IMR-90 (cell line): ENCODE results near the gene CSNK2A1. TPM values are rescaled to one million over a fixed set of nuclear protein-coding genes. Genes with fewer than 3 reads are reported as not detected.

Source experiments
- ATAC-seq: fragments of 200-7000 bp; cut with Tn5 transposase; 2 replicates; pipeline ENCODE4 v1.9.1; 2020; ENCODE audit warnings: low read depth, mild to moderate bottlenecking, moderate library complexity
- BruUV-seq: library from RNA; stranded (reverse); fragments of 400-500 nt; replicated peaks from 2 replicates; lab custom pipeline; 2021; lab: Mats Ljungman, UMichigan
- CTCF ChIA-PET: fragments of 300-600 bp; formaldehyde crosslinking; extraction: SDS; loops from one replicate; lab custom pipeline; 2021; ENCODE audit warnings: antibody characterized with exemption; lab: Yijun Ruan, JAX
- POLR2A ChIA-PET: fragments of 300-600 bp; sonication (Branson Sonifier 250); formaldehyde crosslinking; loops from one replicate; lab custom pipeline; 2022; ENCODE audit warnings: antibody characterized with exemption; ENCODE audit not compliant: unreplicated experiment; lab: Charles Lee
- DNase-seq: peaks from one replicate; pipeline ENCODE4 v3.0.0; 2013
- H2AFZ ChIP-seq: replicated peaks from 2 replicates; pipeline ENCODE3; 2013; ENCODE audit warnings: low read length, mild to moderate bottlenecking; ENCODE audit not compliant: poor library complexity
- H2AK5ac ChIP-seq: 2 replicates; pipeline ENCODE4 v1.6.1; 2013; ENCODE audit warnings: low read depth, low read length, inconsistent platforms
- H2AK9ac ChIP-seq: replicated peaks from 2 replicates; pipeline ENCODE3; 2013; ENCODE audit warnings: mild to moderate bottlenecking, low read depth, low read length, moderate library complexity; ENCODE audit not compliant: poor library complexity
- H2BK120ac ChIP-seq: 2 replicates; pipeline ENCODE4 v1.6.1; 2013; ENCODE audit warnings: low read depth, low read length, inconsistent platforms
- H2BK15ac ChIP-seq: 3 replicates; pipeline ENCODE4 v1.6.1; 2013; ENCODE audit warnings: low read depth, low read length, inconsistent platforms
- H2BK20ac ChIP-seq: 2 replicates; pipeline ENCODE4 v1.6.1; 2013; ENCODE audit warnings: low read depth, mild to moderate bottlenecking, inconsistent platforms, low read length, moderate library complexity
- H2BK5ac ChIP-seq: 2 replicates; pipeline ENCODE4 v1.6.1; 2013; ENCODE audit warnings: mild to moderate bottlenecking, low read depth, low read length, inconsistent platforms; ENCODE audit not compliant: poor library complexity, severe bottlenecking
- H3K14ac ChIP-seq: replicated peaks from 2 replicates; pipeline ENCODE4 v1.6.1; 2013; ENCODE audit warnings: low read depth, low read length, inconsistent platforms
- H3K18ac ChIP-seq: 2 replicates; pipeline ENCODE4 v1.6.1; 2013; ENCODE audit warnings: low read depth, low read length, control low read depth
- H3K23ac ChIP-seq: 2 replicates; pipeline ENCODE4 v1.6.1; 2013; ENCODE audit warnings: low read depth, low read length, inconsistent platforms
- H3K27ac ChIP-seq: 2 replicates; pipeline ENCODE4 v1.5.1; 2013; ENCODE audit warnings: mild to moderate bottlenecking, control low read depth, low read length; ENCODE audit not compliant: insufficient read depth
- H3K27me3 ChIP-seq: 2 replicates; pipeline ENCODE4 v1.6.1; 2013; ENCODE audit warnings: low read length; ENCODE audit not compliant: control insufficient read depth, insufficient read depth
- H3K36me3 ChIP-seq: 2 replicates; pipeline ENCODE4 v1.6.1; 2013; ENCODE audit warnings: low read length, mixed read lengths; ENCODE audit not compliant: control insufficient read depth, insufficient read depth
- H3K4ac ChIP-seq: 2 replicates; pipeline ENCODE4 v1.6.1; 2013; ENCODE audit warnings: low read depth, low read length, inconsistent platforms
- H3K4me1 ChIP-seq: 2 replicates; pipeline ENCODE4 v1.6.1; 2013; ENCODE audit warnings: low read length, mixed read lengths; ENCODE audit not compliant: control insufficient read depth, insufficient read depth
- H3K4me2 ChIP-seq: 2 replicates; pipeline ENCODE4 v1.6.1; 2013; ENCODE audit warnings: low read depth, mild to moderate bottlenecking, control low read depth, low read length, moderate library complexity
- H3K4me3 ChIP-seq: 2 replicates; pipeline ENCODE4 v1.5.1; 2013; ENCODE audit warnings: low read depth, mild to moderate bottlenecking, control low read depth, low read length, moderate library complexity; ENCODE audit not compliant: insufficient read depth
- H3K56ac ChIP-seq: 2 replicates; pipeline ENCODE4 v1.6.1; 2013; ENCODE audit warnings: low read length, inconsistent platforms; ENCODE audit not compliant: insufficient read depth; ENCODE audit errors: extremely low read depth
- H3K79me1 ChIP-seq, 2 experiments: 2 replicates each; pipeline ENCODE4 v1.6.1; 2013; ENCODE audit warnings: low read length in 2 of 2, inconsistent platforms in 1 of 2, low read depth in 1 of 2
- H3K9ac ChIP-seq: 2 replicates; pipeline ENCODE4 v1.6.1; 2013; ENCODE audit warnings: low read depth, low read length, control low read depth
- H3K9me1 ChIP-seq: 2 replicates; pipeline ENCODE4 v1.6.1; 2013; ENCODE audit warnings: low read length, inconsistent platforms; ENCODE audit not compliant: insufficient read depth
- H3K9me3 ChIP-seq: 2 replicates; pipeline ENCODE4 v1.6.1; 2013; ENCODE audit warnings: low read length; ENCODE audit not compliant: control insufficient read depth, insufficient read depth
- H4K20me1 ChIP-seq: 2 replicates; pipeline ENCODE4 v1.6.1; 2013; ENCODE audit warnings: low read length, inconsistent platforms; ENCODE audit not compliant: insufficient read depth
- H4K5ac ChIP-seq: 2 replicates; pipeline ENCODE4 v1.6.1; 2013; ENCODE audit warnings: mild to moderate bottlenecking, low read depth, low read length, control low read depth
- H4K8ac ChIP-seq, 2 experiments: 2 replicates each; pipeline ENCODE4 v1.6.1; 2013; ENCODE audit warnings: low read depth in 2 of 2, low read length in 2 of 2, control low read depth in 1 of 2, inconsistent platforms in 1 of 2
- H4K91ac ChIP-seq: 2 replicates; pipeline ENCODE4 v1.6.1; 2013; ENCODE audit warnings: low read depth, low read length, inconsistent platforms; ENCODE audit not compliant: insufficient read depth
- CEBPB ChIP-seq: IDR thresholded peaks from 2 replicates; pipeline ENCODE4 v1.6.1; 2012; ENCODE audit warnings: low read depth, low read length, improper control_type of control experiment
- POLR2A ChIP-seq: IDR thresholded peaks from 2 replicates; pipeline ENCODE4 v1.6.1; 2012; ENCODE audit warnings: mild to moderate bottlenecking, low read depth, low read length
- RFX5 ChIP-seq: IDR thresholded peaks from 2 replicates; pipeline ENCODE4 v1.8.0; 2012; ENCODE audit warnings: low read depth, mild to moderate bottlenecking, low read length, moderate library complexity
- WGBS, 2 experiments: methylation state at CpG; one replicate each; pipeline versions ENCODE4 v1.1.5 to v1.1.7; 2013; ENCODE audit warnings: missing lambda C conversion rate in 2 of 2; ENCODE audit not compliant: insufficient read length in 1 of 2; ENCODE audit errors: extremely low coverage in 2 of 2; 5-methylcytosine and 5-hydroxymethylcytosine counted together
- dilution Hi-C: fragments of 300-500 bp; cut with HindIII; formaldehyde crosslinking; loops from one replicate; pipeline ENCODE4 v1.14.3; 2018; ENCODE audit warnings: low sequenced_read_pairs; ENCODE audit not compliant: unreplicated experiment
- in situ Hi-C: fragments of 300-500 bp; cut with MboI; formaldehyde crosslinking; loops from 3 replicates; pipeline ENCODE4 v1.14.3; 2019; ENCODE audit warnings: low sequenced_read_pairs, inconsistent platforms, mixed read lengths
- intact Hi-C: fragments of 100-400 bp; cut with micrococcal nuclease; formaldehyde crosslinking; loops from 2 replicates; pipeline ENCODE4 v1.10.0; 2022
- polyA plus RNA-seq, 3 experiments: library from polyadenylated mRNA; depleted of rRNA; stranded (reverse); fragments of >200 nt; gene quantifications; 2 replicates each; pipeline ENCODE4 v1.2.3, GENCODE V29; 2012; ENCODE audit warnings: low replicate concordance in 1 of 3
- total RNA-seq: library from RNA; depleted of rRNA; stranded (reverse); fragments of >200 nt; gene quantifications from 2 replicates; pipeline ENCODE4 v1.2.3, GENCODE V29; 2012

The CSNK2A1 gene
- total and polyA plus RNA-seq, 2 of the 4 experiments (the other 2 are of a cell fraction) = 86.3 to 151 TPM

DNA sequence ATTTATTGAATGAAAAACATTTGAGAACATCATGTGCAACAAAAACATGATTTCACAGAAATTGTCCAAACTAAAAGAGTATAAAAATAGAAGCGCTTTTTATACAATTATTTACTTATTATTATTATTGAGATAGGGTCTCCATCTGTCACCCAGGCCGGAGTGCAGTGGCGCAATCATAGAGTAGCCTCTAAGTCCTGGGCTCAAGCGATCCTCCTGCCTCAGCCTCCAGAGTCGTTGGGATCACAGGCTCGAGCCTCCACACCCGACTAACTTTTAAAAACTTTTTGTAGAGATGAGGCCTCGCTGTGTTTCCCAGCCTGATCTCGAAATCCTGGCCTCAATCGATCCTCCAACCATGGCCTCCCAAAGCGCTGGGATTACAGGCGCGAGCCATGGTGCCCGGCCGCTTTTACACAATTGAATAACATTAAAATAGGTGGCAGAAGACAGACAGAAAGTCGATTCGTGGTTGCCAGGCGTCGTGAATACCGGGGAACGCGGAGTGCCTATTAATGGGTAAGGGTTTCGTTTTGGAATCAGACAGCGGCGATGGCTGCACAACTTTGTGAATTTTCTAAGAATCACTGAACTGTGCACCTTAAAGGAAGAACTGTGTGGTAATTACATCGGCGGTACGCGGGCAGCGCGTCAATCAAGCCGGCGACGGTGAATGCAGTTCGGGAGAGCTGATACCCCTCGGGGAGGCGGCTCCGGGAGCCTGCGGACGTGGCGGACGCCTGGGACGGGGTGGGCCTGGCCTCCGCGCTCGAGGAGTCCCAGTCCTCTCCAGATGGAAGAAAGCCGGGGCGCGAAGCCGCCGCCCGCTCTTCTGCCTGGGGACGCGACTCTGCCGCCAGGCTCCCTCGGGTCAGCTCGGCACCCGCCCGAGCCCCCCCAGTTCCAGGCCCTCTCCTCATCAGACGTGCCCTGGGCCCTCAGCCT is 82.1 kb downstream of the CSNK2A1 start:
- Histone ChIP-seq H3K79me1 (peaks cover 0 to 54% of the 10 kb centered on the region in 2 experiments; a peak in 2 of 4 replicates), H2AK9ac (peak overlapping the region; percentile 74), H3K4me1 (peaks cover 7% of the 10 kb centered on the region), H2BK5ac (peak overlapping the region; percentile 62), H4K20me1 (peaks cover 52% of the 10 kb centered on the region), H4K91ac (peak overlapping the region; percentile 7; the same call in 1 of the 2 replicates), H4K8ac (peak overlapping the region; percentile 21 to 41; a peak in 1 of 4 replicates), H2AK5ac (peak overlapping the region; percentile 62; the same call in 1 of the 2 replicates), H3K4me3 (peak overlapping the region; percentile 95), H4K5ac (peak overlapping the region; percentile 66; the same call in 1 of the 2 replicates), H2BK15ac (no peak overlapping the region), H3K27me3 (no peaks in the 10 kb centered on the region), H3K18ac (peak overlapping the region; percentile 10), H3K23ac (peak overlapping the region; percentile 15; the same call in 1 of the 2 replicates), H3K27ac (peak overlapping the region; percentile 68), H2BK120ac (no peak overlapping the region), H3K36me3 (peaks cover 2% of the 10 kb centered on the region; the same call in 1 of the 2 replicates), H3K9me1 (peaks cover 16% of the 10 kb centered on the region), H3K4me2 (peak overlapping the region; percentile 69), H3K9me3 (no peaks in the 10 kb centered on the region), H3K56ac (peak overlapping the region; percentile 42; the same call in 1 of the 2 replicates), H2BK20ac (no peak overlapping the region), H2AFZ (peak overlapping the region; percentile 98), H3K14ac (peak overlapping the region; percentile 65), H3K4ac (peak overlapping the region; percentile 57), H3K9ac (peak overlapping the region; percentile 89)
- 8% methylated on average over 30 of the region's 60 CpGs; no CpG with 5 or more reads in 1 of the 2 experiments for WGBS, 2 experiments
- ATAC-seq = peak; percentile 59
- TF ChIP-seq CEBPB (peak; percentile 40), RFX5 (no peak), POLR2A (no peak)
- no TSS peak for BruUV-seq
- CTCF ChIA-PET = interaction anchor here (1.0 kb wide), 1 partner anchor 21 kb away, joined by 3 read pairs; no protein-coding TSS in a partner anchor
- peak; percentile 42 for DNase-seq
- POLR2A ChIA-PET = no interaction called here
- intact Hi-C loops (no loop called here), in situ Hi-C loops (no loop called here), dilution Hi-C loops (no loop called here)
